GM19463 (cell line): ENCODE data around the gene SMURF1.
"Not testable (repeated sequence)": the region's sequence is repeated elsewhere in the genome, so short reads cannot be mapped to it uniquely, and the experiment has no call there.

Experiments
- ATAC-seq: cut with Tn5 transposase; IDR thresholded peaks from one replicate; pipeline ENCODE4 v1.9.1; 2021; ENCODE audit warnings: mild to moderate bottlenecking, moderate library complexity; ENCODE audit not compliant: unreplicated experiment

Gene SMURF1

DNA sequence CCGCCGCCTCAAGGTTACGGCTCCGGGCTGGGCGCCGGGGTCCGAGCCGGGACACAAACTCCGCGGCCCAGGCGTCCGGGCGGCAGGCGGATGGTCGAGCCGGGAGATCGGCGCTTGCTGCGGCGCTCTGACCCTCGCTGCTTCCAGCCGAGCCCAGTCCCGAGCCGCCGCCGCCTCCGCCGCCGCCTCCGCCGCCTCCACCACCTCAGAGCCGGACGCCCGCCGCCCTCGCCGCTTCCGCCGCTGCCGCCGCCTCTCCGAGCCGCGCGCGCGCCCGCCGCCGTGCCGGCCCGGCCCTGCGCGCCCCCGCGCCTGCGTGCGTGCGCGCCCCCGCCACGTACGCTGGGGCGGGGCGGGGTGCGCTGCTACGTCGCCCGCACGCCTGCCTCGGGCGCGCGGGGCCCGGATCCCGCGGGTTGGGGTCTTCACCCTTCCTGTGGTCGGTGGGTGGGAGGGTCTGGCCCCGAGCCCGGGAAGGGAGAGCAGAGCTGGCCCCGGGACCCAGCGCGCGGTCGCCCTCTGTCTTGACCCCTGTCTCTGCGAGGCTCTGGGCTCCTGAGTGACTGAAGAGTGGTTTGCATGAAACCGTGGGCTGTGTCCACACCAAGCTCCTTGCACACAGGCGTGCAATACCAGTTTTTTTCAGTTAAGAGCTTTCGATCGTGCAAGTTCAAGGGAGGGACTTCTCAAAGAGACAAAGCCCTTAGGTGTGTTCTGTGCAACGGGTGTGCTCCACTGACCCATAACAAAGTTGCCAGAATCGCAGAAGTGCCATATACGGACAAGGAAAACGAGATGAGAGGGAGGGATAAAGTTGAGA is at the start of gene SMURF1:
Gene SMURF1 (minus strand): TSS at position 256 of the 820 bp plus-strand sequence. CDS start 328 bp downstream, outside the sequence.
- ATAC-seq, result peak; percentile 76

DNA sequence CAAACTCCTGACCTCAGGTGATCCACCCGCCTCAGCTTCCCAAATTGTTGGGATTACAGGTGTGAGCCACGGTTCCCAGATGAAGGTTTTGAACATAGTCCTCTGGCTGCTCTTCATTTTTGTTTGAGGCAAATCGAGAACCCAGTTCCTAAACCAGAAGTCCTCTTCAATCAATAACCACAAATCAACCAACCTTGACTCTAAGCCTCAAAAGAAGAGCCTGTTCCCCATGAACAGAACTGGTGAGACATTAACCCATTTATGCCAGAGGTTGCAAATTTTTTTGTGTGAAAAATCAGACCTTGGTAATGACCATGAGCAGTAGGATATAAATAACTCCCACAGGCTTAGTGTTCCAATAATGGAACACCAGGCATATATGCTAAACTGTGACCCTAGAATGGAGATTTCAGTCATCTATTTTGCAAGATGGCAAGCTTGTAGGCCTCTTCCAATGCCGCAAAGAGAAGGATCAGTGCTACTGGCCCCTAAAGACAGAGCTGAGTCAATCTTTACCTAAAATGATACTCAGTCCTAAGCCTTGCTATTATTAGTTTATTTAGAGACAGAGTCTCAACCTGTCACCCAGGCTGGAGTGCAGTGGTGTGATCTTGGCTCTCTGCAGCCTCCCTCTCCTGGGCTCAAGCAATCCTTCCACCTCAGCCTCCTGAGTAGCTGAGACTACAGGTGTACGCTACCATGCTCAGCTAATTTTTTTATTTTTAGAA is 48.1 kb upstream of the SMURF1 start:
- peak; percentile 65 for ATAC-seq

DNA sequence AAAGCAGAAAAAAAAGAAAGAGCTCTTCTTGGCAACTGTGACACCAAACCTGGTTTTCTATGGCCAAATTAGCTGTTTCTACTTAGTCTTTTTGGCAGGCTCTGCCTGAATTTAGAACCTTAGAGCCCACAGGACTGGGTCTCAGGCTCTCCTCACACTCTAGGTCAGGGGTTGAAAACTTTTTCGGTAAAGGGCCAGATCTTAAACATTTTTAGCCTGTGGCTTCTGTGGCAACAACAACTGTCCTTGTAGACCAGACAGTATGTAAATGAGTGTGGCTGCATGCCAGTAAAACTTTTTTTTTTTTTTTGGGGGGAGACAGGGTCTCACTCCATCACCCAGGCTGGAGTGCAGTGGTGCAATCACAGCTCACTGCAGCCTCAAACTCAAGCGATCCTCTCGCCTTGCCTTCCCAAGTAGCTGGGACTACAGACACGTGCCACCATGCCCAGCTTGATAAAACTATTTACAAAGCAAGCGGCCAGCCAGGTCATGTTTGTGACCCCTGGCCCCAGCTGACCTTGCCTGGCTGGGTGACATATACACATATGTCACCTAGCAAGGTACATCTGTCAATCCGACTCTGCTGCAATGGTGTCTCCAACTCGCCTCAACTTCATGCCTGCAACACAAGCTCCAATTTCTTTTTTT is 46.6 kb upstream of the SMURF1 start:
- ATAC-seq, result peak; percentile 51

DNA sequence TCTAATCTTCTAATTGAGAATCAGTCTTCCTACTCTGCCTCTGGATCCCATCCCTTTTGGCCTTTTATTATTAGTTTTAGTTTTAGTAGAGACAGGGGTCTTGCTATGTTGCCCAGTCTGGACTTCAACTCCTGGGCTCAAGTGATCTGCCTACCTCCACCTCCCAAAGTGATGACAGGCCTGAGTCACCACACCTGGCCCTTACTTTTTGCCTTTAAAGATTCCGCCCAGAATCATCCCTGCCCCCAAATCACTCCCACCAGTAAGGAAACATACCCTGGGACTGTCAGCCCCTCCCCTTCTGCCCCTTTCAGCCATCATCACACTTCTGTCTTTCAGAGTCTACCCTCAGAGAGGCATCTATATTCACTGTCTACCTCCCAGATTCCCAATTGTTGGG is 45.3 kb upstream of the SMURF1 start:
- no peak for ATAC-seq

DNA sequence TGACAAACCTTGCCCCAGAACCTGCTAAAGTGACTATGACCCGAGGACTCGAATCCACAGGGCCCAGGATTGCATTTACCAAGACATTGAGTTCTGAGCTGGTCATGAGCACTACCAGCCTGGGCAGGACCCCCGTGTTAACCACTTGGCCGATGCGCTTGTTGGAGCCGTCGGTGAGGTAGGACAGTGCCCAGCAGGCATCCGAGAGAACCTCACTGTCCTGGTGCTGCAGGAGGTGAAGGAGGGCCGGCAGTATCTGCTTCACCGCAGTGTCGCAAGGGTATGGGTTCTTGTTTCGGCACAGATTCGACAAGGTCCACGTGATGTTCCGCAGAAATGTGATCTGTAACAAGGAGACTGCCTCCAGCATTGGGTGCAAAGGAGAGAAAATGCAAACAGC is 44.3 kb upstream of the SMURF1 start:
- ATAC-seq, result no peak

DNA sequence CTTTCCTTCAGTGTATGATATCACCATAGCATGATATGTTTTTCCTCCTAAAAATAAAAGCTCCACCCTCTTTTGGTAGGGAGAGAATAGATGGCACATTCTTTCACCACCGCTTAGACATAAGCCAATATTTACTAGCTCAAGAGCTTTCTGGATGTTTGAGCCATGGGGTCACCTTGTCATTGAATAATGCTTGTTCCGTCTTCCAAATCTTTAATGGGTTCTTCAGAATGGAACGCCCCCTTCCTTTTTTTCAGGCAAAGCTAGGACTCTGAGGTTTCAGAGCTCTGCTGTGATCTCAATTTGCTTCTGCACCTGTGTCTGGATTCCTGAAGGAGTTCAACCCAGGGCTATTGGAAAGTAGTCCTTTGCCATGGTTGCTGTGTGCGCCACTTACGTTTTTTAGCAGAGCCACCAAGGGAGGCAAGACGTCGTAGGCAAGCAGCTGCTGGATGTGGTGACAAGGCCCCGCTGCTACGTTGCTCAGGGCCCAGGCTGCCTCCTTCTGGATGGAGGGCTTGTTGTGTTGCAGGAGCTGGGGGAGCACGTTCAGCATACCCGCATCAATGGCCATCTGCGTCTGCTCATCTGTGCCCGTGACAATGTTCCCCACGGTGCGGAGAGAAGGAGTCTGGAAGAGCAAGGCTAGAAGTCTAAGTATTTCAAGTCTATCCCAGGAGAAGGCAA is 40.8 kb upstream of the SMURF1 start:
- ATAC-seq, result no peak

DNA sequence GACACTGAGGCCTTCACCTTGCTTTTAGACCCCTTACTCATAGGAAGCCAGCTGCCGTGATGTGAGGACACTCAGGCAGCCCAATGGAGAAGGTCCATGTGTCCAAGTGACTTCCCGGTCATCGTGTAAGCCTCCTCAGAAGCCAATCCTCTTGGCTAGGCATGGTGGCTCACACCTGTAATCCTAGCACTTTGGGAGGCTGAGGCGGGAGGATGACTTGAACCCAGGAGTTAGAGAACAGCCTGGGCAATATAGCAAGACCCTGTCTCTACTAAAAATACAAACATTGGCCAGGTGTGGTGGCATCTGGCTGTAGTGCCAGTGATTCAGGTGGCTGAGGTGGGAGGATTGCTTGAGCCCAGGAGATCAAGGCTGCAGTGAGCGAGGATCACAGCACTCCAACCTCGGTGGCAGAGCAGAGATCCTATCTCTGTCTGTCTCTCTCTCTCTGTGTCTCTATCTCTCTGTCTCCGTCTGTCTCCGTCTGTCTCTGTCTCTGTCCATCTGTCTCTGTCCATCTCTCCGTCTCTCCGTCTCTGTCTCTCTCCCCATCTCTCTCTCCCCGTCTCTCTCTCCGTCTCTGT is 36.3 kb upstream of the SMURF1 start:
- ATAC-seq, result no peak

DNA sequence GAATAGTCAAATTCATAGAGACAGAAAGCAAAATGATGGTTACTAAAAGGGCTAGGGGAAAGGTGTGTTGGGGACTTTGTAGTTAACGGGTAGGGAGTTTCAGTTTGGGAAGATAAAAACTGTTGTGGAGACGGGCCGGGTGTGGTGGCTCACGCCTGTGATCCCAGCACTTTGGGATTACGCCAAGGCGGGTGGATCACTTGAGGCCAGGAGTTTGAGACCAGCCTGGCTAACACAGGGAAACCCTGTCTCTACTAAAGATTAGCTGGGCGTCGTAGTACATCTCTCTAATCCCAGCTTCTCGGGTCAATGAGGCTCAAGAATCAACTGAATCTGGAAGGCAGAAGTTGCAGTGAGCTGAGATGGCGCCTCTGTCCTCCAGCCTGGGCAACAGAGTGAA is 33.3 kb upstream of the SMURF1 start:
- ATAC-seq, result no peak

DNA sequence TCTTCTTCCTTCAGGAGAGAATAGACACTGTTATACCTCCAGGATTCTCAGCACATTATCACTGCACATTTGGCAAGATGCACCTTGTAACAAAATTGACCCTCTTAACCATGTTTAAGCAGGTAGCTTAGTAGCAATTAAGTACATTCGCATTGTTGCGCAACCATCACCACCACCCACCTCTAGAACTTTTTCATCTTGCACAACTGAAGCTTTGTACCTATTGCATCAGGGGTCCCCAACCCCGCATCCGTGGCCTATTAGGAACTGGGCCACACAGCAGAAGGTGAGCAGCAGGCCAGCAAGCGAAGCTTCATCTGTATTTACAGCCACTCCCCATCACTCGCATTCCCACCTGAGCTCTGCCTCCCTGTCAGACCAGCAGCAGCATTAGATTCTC is 29.9 kb upstream of the SMURF1 start:
- ATAC-seq, result no peak

DNA sequence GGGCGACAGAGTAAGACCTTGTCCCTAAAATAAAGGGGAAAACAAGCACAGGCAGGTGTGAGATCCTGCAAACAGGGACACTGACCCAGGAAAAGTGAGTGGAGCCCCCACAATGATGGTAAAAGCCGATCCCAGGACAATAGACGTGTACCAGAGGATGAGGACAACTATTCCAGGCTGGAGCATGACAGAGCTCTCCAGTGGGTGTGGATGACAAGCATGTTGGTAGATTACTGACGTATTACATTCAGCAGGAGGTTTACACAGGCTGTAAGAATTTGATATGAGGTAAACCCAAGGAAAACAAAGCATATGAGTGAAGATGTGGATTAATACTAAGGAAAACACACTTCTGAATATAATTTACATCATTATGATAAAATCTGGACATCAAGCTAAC is 27.8 kb upstream of the SMURF1 start:
- no peak for ATAC-seq

DNA sequence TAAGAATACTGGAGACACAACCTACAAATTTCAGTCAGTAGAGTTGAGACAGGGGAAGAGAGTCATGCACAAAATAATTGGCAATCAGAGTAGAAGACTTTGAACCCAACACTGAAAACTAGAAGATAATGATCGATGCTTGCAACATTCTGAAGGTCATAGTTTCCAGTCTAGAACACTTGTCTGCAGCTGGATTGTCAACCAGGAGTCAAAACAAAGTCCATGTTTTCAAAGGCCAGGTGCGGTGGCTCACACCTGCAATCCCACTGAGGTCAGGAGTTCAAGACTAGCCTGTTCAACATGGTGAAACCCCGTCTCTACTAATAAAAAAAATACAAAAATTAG is 26.8 kb upstream of the SMURF1 start:
- no peak for ATAC-seq

DNA sequence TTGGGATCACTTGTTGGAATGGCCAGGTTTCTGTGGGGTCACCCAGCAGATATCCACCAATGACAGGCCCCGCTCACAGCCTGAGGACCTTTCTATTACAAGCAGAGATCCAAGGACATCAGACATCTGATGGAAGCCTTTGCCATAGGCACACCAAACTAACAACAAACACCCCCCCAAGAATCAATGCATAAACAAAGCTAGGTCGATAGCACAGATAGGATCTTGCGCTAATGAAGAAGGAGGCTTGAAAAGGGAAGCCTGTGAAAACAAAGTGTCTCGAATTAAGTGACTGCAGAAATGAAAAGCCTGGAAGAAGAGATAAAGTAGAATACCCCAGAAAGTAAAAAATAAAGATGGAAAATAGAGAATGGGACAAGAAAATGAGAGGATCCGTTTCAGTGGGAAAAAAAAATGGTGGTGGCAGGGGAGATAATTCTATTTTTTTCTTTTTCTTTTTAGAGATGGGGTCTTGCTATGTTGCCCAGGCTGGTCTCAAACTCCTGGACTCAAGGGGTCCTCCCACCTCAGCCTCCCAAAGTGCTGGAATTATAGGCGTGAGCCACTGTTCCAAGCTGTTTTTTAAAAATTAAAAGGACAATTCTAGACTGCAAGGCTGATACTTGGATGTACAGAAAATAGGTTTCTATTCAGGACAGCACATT is 26.3 kb upstream of the SMURF1 start:
- no peak for ATAC-seq

DNA sequence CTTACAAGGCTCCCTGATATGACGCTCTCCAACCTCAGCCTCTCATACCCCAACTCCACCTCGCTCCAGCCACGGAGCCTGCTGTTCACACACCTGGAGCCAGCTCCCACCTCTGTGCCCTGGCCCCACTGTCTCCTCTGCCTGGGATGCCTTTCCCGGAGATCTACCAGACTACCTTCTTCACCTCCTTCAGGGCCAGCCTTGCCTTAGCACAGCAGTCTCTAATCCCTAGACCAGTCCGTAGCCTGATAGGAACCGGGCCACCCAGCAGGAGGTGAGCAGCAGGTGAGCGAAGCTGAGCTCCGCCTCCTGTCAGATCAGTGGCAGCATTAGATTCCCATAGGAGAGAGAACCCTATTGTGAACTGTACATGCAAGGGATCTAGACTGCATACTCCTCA is 23.2 kb upstream of the SMURF1 start:
- no peak for ATAC-seq

DNA sequence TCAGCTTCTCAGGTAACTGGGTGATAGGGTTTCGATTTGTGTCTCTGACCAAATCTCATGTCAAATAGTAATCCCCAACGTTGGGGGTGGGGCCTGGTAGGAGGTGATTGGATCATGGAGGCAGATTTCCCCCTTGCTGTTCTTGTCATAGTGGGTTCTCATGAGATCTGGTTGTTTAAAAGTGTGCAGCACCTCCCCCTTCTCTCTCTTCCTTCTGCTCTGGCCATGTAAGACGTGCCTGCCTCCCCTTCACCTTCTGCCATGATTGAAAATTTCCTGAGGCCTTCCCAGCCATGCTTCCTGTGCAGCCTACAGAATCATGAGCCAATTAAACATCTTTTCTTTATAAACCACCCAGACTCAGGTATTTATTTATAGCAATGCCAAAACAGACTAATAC is 21.9 kb upstream of the SMURF1 start:
- ATAC-seq, result no peak

DNA sequence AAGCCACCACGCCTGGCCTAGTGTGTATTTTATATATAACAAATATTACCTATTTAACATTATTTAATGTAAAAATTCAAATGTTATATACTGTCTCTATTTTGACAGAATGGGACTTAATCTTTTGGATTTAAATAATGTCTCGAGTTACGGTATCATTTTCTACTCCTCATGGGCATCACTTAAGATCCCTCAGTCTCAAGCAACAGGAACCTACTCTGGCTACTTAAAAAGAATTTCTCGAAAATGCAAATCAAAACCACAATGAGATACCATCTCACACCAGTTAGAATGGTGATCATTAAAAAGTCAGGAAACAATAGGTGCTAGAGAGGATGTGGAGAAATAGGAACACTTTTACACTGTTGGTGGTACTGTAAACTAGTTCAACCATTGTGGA is 19.8 kb upstream of the SMURF1 start:
- ATAC-seq, result not testable (repeated sequence)

DNA sequence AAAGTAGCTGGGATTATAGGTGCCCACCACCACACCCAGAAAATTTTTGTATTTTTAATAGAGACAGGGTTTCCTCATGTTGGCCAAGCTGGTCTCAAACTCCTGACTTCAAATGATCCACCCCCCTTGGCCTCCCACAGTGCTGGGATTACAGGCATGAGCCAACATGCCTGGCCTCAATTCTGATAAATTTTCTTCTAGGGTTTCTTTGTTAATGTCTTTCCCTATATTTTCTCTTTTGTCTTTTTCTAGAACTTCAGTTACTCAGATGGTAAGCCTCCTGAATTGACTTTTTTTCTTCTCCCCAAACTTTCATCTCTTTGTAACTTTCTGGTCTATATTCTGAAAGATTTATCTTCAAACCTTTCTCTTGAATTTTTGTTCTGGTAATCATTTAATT is 12.7 kb upstream of the SMURF1 start:
- ATAC-seq, result no peak

DNA sequence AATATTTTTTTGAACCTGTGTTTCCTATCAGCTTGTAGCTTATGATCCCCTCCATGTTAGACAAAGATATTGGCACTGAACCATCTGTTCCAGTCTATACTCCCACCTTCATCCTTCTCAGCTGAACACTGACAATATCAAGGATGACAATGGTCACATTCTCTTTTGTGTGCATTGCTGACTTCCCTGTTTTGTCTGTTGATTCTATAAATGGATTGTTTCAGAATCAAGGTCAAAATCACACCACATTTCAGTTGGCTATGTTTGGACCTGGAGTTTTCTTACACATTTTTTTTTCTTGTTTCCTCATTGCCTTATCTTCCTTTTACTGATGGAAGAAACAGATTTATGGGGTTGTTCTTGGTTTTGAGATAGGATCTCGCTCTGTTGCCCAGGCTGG is 11.3 kb upstream of the SMURF1 start:
- ATAC-seq, result no peak

DNA sequence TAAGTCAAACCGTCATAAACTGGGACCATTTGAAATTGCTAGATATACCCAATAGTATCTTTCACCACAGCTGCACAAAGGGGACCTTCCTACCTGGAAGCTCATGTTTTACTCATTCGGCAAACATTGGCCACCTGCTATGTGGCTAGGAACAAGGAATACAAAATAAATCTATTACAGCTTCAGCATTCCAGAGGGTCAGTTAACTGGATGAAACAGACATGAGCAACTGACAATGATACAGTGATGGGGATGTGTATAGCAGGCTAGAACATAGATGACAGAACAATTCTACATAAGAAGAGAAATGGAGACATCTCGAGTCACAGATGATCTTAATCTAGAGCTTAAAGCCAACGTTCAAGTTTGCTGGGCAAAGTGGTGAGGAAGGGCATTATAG is 3.1 kb upstream of the SMURF1 start:
- no peak for ATAC-seq

DNA sequence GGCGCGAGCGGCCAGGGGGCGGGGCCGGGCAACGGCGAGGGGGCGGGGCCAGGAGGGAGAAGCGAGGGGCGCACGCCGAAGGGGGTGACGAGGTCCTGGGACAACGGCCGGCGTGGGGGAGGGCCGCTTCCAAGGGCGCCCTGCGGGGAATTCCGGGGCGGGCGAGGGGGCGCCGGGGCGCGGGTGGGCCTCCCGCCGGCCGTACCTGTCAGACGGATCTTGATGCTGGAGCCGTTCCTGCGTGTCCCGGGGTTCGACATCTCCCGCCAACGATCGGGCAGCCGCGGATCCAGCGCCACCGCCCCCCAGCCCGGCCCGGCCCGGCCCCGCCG is 421 bp downstream of the SMURF1 start:
- peak; percentile 22 for ATAC-seq

DNA sequence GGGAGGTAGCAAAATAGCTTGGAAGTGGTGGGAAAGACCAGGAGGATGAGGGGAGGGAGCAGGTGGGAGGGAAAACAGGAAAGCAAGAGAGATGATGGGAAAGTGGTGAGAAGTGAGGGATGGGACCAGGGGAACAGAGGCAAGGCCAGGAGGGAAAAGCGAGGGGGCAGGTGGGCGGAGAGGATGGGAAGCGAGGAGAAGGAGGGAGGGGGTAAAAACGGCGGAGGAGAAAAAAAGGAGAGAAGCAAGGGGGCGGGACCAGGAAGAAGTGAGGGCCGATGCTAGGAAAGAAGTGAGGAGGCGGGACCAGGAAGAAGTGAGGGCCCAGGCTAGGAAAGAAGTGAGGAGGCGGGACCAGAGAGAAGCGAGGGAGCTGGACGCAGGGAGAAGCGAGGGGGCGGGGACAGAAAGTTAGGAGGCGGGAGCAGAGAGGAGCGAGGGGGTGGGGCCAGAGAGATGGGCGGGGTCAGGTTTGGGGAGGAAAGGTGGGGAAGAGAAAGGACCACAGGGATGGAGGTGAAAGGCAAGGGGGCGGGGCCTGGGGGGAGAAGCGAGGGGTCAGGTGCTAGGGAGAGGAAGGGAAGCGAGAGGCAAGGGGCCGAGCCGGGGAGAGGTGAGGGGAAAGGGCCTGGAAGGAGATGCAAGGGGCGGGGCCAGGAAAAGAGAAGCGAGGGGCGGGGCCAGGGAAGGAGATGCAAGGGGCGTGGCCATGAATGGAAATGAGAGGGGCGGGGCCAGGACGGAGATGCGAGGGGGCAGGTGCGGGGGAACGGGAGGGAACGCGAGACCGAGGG is 984 bp downstream of the SMURF1 start:
- ATAC-seq, result no peak
